GM19099 (cell line): ENCODE data around the gene TEX55.

Experiments
- POLR2A ChIP-seq: IDR thresholded peaks from 3 replicates; pipeline ENCODE4 v1.6.1; 2011; ENCODE audit warnings: low read depth; ENCODE audit not compliant: insufficient read length; ENCODE audit errors: extremely low read depth

TEX55 gene

DNA sequence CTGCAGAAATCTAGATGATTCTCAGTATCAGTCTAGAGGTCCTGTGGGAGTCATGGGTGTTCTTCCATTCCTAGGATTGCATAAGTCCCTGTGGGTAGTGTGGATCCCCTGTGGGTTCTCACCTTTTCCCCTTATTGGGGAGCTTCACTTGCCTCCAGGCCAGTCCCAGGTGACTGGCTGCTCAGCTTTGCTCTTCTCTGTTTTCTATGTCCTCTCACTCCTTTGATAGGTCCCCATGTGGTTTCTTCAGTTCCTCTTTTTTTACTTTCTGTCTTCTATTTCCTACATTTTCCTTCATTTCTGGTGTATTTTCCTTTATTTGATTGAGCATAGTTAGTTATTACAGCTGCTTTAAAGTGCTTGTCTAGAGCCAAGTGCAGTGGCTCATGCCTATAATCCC is 10.9 kb downstream of the TEX55 start:
- TF ChIP-seq POLR2A, result no peak

DNA sequence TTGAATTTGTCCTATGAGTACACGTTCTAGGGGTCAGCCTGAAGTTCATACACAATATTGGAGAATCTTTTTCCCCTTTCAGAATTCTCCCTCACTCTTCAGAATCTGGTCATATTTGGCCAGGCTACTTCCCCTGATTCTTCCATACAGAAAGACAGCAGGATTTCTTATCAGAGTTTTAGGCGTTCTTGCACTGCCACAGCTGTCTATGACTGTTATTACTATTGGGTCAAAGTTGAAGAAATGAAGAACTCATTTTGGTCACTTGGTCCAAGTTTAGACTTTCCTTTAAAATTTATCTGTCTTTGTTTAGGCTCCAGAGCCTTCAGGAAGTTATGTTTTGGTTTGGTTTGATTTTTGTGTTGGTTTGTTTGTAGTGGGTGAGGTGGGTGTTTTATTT is 12.0 kb downstream of the TEX55 start:
- no peak for TF ChIP-seq POLR2A

- TF ChIP-seq POLR2A, result no peak
Measured at GRCh38 chr3:119160361-119160760, 14.4 kb downstream of the TEX55 start.

GRCh38 chr3:119160815-119161214 is 14.8 kb downstream of the TEX55 start:
- TF ChIP-seq POLR2A, result no peak

DNA sequence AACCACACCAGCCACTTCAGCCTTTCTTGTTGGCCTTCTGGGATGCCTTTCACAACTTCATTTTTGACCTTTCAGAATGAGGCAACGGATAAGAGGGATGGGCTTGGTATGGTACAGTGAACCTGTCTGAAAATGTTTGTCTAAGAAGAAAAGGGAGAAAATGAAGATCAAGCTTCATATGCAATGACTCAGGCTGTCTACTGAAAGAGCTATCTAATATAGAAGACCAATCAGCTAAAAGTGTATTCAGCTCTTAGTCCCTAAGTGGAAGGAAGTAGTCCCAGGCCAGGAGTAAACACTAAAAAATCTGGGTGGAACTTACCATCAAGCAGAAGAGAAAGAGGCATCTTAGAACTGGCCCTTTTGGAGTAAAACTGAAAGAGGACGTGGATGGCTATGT is 15.3 kb downstream of the TEX55 start:
- no peak for TF ChIP-seq POLR2A

GRCh38 chr3:119170821-119171220 is 24.9 kb downstream of the TEX55 start:
- TF ChIP-seq POLR2A, result no peak

- TF ChIP-seq POLR2A, result no peak
Measured at GRCh38 chr3:119173325-119173724, 27.4 kb downstream of the TEX55 start, which contains the start of gene UPK1B. TSS of gene UPK1B (plus strand) at chr3:119173598. CDS start at chr3:119186742, 13,144 bp downstream.

- TF ChIP-seq POLR2A, result no peak
Measured at GRCh38 chr3:119175872-119176756, 30.1 kb downstream of the TEX55 start.

DNA sequence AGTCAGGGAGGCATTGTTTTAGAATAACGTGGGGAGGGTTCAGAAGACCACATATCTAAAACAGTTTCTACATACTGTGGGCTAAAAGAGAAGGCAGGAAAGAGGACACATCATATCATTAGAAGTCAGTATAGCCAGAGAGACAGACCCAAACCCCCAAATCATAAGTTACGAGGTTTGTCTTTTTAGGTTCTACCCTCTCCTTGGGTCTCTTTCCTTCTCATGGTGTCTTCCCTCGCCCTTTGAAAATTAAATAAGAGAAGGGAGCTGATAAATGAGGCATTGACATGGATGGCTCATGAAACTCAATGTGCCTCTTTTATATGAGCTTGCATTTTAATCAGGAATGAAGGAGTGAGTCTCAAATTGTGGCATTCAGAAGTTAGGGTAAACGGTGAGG is 30.8 kb downstream of the TEX55 start:
- no peak for TF ChIP-seq POLR2A

- TF ChIP-seq POLR2A, result no peak
Measured at GRCh38 chr3:119177321-119177720, 31.4 kb downstream of the TEX55 start.

DNA sequence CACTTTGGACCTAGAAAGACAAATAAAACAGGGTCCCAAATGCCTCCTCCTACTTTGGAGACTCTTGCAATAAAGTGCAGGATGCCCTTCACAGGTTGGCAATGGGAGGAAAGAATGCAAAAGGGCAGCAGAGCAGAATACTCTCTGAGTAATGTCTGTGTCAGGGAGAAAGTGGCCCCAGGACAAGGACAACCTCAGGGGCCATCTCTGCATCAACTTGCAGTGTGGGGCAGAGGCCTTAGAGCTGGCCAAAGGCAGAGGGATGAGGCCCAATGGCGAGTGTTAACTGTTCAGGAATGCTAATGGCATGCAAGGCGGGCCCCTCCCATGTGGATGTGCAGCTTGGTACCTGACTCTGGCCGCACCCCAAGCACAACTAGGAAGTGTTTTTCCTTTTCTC is 35.8 kb downstream of the TEX55 start:
- no peak for TF ChIP-seq POLR2A

- TF ChIP-seq POLR2A, result no peak
Measured at GRCh38 chr3:119184111-119184510, 38.1 kb downstream of the TEX55 start.

DNA sequence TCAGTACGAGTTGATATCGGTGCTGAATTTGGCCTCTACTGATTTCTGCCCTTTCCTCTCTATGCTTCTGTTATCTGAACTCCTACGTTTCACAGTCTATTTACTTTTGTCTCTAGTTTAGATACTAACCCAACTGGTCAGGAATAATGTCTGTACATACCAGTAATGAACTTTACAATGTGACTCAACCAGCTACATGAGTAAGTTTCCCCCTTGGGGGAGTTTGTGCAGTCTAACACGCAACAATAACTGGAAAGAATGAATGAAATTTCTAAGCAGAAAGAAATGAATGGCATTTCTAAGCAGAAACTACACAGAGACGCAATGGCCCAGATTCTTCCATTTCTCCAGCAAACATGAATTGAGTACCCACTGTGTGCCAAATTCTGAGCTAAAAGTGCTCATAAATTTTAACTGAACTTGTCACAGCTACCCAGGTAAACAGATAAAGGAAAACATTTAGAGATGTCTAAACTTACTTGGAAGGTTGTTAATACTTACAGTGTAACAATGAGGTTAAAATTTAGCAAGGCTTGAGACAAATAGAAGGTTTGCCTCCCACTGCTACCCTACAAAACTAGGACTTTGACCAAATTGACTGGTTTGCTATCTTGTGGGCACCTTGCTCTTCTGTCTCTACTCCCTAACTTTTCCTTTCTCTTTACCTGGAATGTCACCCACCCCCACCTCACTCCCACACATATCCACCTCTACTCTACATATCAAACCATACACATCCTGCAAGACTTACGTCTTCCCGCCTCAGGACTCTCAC is 39.0 kb downstream of the TEX55 start:
- TF ChIP-seq POLR2A, result no peak

- no peak for TF ChIP-seq POLR2A
Measured at GRCh38 chr3:119187266-119187665, 41.3 kb downstream of the TEX55 start.

- TF ChIP-seq POLR2A, result no peak
Measured at GRCh38 chr3:119191800-119192199, 45.8 kb downstream of the TEX55 start.
